PC-3 (cell line): Measurements from ENCODE around the gene PRR15.

Source experiments
- EZH2 ChIP-seq: fragments of 300-600 bp; sonication (generic); IDR thresholded peaks from one replicate; pipeline ENCODE4 v1.6.1; 2017; ENCODE audit warnings: antibody characterized with exemption, mild to moderate bottlenecking, low read length; ENCODE audit not compliant: unreplicated experiment
- EZH2phosphoT487 ChIP-seq: fragments of 300-600 bp; sonication (generic); IDR thresholded peaks from 2 replicates; pipeline ENCODE4 v1.6.1; 2018; ENCODE audit warnings: mild to moderate bottlenecking, antibody characterized with exemption, low read length, borderline replicate concordance
- TF ChIP-seq, protein P1 (sequence below): fragments of 300-600 bp; sonication (generic); conservative IDR thresholded peaks from 2 replicates; pipeline ENCODE4 v1.5.1; 2017; ENCODE audit warnings: antibody characterized with exemption, low read depth, mild to moderate bottlenecking, low read length

DNA sequence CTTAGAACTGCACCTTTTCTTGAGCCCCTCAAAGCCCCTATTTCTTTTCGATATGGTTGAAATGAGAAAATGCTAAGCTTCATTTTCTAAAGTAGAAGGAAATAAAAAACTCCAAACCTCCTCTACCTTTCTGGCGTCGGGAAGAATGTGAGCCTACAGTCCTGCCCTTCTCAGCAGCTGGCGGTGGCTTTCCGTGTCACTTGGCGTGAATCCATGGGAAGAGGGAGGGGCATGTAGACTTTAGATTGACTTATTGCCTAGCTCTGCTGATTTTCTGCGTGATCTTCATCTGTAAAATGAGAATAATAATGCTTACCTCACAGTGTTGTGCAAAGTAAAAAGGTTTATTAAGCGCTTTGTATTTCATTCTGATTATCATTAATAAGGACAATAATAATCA, 35.0 kb downstream of the PRR15 start:
- TF ChIP-seq, protein P1, sequence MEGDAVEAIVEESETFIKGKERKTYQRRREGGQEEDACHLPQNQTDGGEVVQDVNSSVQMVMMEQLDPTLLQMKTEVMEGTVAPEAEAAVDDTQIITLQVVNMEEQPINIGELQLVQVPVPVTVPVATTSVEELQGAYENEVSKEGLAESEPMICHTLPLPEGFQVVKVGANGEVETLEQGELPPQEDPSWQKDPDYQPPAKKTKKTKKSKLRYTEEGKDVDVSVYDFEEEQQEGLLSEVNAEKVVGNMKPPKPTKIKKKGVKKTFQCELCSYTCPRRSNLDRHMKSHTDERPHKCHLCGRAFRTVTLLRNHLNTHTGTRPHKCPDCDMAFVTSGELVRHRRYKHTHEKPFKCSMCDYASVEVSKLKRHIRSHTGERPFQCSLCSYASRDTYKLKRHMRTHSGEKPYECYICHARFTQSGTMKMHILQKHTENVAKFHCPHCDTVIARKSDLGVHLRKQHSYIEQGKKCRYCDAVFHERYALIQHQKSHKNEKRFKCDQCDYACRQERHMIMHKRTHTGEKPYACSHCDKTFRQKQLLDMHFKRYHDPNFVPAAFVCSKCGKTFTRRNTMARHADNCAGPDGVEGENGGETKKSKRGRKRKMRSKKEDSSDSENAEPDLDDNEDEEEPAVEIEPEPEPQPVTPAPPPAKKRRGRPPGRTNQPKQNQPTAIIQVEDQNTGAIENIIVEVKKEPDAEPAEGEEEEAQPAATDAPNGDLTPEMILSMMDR = no peak
- TF ChIP-seq EZH2phosphoT487 = no peak
- TF ChIP-seq EZH2 = no peak
